OCI-LY3 (cell line): ENCODE results near the gene ZBTB49.

ENCODE experiments used
- CTCF ChIP-seq: fragments of 200-600, 300-600 bp; sonication (generic); IDR thresholded peaks from 2 replicates; pipeline ENCODE4 v1.5.1; 2014; ENCODE audit warnings: antibody characterized with exemption, low read length, low read depth
- EZH2phosphoT487 ChIP-seq: fragments of 200-600 bp; shearing (Covaris generic); IDR thresholded peaks from 2 replicates; pipeline ENCODE4 v1.6.1; 2018; ENCODE audit warnings: antibody characterized with exemption, mixed run types, low read depth

GRCh38 chr4:4245172-4245571 lies 44.9 kb upstream of the ZBTB49 start:
- no peak for TF ChIP-seq CTCF
- no peak for TF ChIP-seq EZH2phosphoT487
